H54 (cell line): Measurements from ENCODE around the gene SPATA32.
A peak's percentile ranks its signal among the peaks of the same experiment; 100 is the strongest.
"Not testable (repeated sequence)": the region's sequence is repeated elsewhere in the genome, so short reads cannot be mapped to it uniquely, and the experiment has no call there.

Experiments
- DNase-seq: peaks from one replicate; pipeline ENCODE4 v3.0.0; 2011; ENCODE audit warnings: low spot score, mixed read lengths; ENCODE audit not compliant: insufficient read length
- FAIRE-seq: peaks from 3 replicates; lab custom pipeline; 2011; peaks lifted over from hg19 to GRCh38; lab: Jason Lieb, UNC
- POLR2A ChIP-seq: IDR thresholded peaks from 2 replicates; pipeline ENCODE4 v1.6.1; 2011; ENCODE audit warnings: low read depth, mild to moderate bottlenecking, low read length

The SPATA32 gene, protein sequence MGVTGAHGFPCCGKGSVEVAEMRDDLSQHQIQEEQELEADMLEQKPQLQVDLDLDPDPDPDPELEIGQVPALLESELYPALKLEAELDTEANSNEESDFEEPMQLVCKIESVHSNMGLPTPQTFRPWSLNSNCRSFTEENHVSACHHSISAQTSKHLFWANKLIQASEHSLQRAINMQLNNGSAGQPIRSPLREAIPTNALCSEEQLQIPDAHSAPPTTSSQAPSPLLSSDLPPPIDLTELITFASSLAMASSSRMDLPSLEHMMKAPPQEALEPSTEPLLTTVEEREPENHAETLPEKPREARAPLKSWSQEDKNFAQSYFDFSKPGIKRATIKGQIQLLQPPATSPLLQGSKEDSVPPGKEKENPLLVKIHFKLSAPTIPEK

DNA sequence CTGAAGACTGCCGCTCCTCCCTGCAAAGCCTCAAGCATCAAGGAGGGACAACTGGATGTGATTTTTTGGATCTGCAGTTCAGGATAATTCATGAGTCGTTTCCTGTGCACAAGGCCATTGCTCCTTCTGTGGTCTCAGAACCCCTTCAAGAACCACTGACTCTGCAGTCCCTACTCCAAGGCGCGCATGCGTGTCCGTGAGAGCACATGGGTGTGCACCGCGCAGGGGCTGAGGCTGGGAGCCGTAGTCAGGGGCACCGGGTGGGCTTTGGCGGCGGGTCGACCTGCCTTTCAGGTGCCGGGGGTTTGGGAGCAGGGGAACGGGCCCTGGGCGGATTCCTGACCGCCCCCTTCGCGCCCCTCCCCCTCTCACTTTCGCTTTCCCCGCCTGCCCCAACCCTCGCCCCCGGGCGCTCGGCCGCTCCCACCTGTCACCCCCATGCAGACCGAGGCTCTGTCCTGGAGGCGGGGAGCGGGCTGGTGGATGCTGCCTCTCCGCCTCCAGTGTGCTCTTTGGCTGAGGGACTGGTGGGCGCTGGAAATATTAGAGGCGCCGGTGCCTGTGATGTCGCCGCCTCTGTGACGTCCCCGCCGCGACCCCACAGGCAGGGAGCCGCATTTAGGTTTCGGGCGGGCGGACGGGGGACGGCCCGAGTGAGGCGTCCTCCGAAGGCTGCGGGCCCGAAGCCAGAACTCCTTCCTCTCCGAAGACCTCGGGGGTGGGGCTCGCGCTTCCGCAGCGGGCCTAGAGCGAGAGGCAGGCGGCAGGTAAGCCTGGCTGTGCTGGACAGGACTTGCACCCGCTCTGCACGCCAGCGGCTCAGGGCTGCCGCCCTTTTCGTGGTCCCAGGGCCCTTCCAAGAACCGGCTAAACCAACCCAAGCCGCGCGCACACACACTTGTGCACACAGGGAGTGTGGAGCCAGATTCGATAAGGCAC is at the start of gene SPATA32:
SPATA32 (minus strand) TSS at position 518 of the 939 bp plus-strand sequence; CDS start at position 440, 78 bp downstream.
- FAIRE-seq (no peak), DNase-seq (no peak)
- TF ChIP-seq POLR2A, result no peak

DNA sequence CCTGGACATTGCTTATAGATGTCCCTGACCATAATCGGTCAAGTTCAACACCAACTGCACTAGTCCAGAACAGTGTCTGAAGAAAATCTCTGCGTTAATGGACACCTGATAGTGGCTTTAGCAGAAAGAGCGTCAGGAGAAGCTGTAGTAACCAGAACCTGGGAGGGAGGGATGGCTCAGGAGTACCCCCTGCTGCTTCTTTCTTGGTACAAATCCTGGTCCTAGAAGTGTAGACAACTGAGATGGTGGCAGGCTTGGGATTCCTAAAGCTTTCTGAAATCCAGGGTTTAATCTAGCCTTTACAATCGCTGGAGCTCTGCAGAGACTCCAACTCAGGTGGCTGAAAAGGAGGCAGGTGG is 49.5 kb upstream of the SPATA32 start:
- FAIRE-seq (no peak), DNase-seq (no peak)
- no peak for TF ChIP-seq POLR2A

DNA sequence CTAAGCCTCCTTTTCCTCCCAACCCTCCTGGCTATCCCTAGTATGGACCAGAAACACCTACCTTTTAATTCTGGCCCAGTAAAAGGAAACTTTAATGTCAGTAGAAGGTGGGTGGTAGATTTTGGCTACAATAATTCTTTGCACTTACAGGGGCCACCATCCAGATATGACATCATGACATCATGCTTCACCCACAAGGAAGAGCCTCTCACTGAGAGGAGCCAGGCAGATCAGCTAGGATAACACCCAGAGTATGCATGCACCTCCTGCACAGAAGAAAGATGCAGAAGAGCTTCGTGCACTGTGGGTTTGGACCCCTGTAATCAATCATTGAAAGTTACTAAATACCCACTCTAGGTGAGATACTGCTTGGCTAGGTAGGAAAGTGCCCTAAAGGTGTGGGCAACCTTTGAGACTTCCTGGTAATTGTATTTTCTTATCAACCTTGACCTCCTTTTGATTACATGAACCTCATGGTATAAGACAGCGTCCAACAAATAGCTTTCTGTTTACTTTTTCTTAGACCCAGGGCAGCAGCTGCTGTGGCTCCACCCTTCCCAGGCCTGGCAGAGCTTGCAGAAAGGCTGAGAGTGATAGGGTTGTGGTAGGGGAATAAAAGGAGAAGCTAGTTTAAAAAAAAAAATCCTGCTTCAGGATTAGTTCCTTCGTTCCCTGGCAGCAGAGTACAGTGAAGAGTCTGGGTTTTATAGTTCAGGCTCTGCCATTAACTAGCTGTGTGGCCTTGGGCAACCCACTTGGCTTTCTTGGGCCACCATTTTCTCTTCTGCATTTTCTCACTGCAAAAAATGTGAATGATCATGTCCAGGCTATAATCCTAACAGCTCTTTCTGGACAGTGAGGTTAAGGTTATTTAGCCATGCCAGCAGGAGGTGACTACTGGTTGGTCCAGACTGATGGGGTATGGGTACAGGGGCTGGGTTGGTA is 48.8 kb upstream of the SPATA32 start:
- no peak for DNase-seq
- TF ChIP-seq POLR2A, result no peak
- no peak for FAIRE-seq

DNA sequence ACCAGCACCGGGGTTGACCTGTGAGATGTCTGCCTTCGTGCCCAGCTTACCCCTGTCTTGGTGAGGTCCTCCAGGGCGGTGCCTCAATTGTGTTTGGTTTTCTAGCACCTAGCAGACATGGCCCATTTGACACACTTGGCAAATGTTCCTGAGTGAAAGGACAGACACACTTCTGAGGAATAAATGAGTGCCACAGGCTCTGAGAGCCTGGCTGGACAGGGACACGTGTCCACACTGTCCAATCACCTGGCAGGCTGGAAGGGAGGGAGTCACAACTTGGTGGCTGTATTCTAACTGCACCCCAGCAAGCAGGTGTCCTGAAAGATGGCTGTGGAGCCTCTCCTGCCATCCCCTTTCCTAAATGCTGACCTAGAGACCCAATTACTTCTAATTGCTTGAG is 47.5 kb upstream of the SPATA32 start:
- TF ChIP-seq POLR2A, result no peak
- DNase-seq, result no peak
- no peak for FAIRE-seq

DNA sequence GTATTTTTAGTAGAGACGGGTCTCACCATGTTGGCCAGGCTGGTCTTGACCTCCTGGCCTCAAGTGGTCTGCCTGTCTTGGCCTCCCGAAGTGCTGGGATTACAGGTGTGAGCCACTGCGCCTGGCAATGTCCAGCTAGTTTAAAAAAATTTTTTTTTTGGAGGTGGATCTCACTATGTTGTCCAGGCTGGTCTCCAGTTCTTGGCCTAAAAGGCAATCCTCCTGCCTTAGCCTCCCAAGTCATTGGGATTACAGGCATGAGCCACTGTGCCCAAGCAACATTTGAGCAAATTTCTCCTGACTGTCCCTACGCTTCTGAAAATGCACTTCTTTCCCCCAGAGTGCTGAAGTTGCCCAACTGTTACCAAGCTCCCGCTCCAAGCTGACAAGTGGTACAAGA is 46.9 kb upstream of the SPATA32 start:
- no peak for FAIRE-seq
- TF ChIP-seq POLR2A, result no peak
- DNase-seq, result no peak

DNA sequence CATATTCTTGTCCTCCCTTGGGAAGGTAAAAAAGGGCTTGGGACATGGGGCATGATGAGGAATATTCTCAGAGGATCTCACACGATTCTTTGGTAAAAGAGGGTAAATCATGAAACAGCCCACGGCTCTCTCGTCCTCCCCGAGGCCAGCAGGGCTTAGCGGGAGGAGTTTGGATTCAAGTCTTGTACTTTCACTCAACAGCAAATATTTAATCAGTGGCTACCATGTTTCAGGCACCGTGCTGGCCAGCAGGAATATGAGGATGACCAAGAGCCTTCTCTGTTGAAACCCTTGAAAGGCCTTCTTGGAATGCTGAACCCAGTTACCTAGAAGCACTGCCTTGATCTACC is 46.1 kb upstream of the SPATA32 start:
- FAIRE-seq (no peak), DNase-seq (no peak)
- no peak for TF ChIP-seq POLR2A

DNA sequence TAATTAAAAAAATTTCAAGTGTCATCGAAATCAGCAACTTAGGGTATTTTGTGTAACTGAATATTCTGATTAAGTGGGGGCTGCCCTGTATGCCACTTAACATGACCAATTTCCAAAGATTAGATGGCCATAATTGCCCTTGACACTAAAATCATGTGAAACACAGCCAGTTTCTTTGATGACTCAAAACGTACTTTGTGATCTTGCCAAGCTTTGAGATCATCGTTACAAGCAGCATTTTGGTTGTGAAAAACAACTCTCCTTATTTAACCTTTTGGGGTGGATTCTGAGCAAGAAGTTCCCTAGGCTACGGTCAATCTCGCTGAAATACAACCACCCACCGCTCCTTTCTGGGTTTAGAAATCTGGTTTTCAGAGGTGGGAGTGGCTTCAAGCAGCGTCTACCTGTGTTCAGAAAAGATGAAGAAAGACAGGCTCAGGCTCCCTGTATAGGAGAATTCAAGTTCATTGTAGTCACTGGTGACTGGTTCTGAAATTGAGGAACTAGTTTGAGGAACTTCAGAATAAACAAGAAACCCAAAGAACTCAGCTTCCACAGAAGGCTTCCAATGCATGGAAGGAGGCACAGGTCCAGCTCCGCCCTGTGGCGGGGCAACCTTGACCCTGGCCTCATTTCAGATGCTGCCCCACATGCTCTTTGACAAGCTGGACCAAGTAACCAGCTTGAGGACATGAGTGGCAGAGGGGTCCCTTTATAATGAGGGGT is 45.6 kb upstream of the SPATA32 start:
- FAIRE-seq (no peak), DNase-seq (peak; percentile 57)
- no peak for TF ChIP-seq POLR2A

DNA sequence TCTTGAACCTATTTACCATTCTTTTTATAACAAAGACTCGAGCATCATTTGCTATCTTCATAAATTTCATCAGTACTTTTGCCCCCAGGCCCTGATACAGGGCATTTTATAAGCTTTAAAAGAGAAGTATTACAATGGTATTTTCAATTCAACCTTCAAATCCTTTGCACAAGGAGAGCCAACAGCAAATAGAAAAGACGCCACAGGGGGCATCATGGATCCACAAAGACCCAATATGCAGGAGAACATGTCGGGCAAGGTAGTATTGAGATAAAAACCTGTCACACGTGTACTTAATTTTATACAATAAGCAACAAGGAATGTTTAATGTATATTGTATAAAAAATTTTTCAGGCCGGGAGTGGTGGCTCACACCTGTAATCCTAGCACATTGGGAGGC is 44.7 kb upstream of the SPATA32 start:
- no peak for DNase-seq
- no peak for TF ChIP-seq POLR2A
- FAIRE-seq, result no peak

DNA sequence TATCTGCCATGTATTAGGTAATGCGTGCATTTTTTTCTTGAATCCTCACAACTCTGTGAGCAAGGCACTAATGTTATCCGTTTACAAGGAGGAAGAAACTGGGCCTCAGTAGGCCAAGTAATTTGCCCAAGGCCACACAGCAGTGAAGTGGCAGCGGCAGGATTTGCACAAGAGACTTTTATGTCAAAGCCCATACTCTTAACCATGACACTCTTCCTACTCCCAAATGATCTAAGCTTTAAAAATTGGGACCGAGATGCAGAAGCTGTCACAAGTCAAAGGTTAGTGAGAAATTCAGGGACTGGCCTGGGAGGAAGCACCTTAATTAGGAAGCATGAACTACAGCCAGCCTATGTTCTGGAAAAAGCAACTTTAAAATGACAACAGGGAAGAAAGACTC is 44.2 kb upstream of the SPATA32 start:
- FAIRE-seq, result no peak
- no peak for DNase-seq
- TF ChIP-seq POLR2A, result no peak

DNA sequence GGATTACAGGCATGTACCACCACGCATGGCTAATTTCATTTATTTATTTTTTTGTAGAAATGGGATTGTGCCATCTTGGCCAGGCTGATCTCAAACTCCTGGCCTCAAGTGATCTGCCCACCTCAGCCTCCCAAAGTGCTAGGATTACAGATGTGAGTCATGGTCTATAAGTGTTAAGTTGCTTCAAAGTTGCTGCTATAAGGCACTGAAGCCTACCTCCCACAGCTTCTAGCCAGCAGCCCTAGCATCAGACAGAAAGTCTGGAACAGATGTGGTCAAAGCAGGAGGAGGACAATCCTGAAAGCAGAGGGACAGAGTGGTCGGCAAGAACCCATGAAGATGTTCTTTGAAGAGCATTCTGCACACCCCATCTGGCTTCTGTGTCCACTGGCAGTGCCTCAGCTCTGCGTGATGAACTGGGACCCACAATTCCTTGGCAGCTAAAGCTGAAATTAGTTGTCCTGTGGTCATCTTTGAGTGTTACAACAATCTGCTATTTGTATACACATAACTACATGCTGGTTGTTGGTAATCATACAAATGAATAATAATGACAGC is 43.7 kb upstream of the SPATA32 start:
- FAIRE-seq (no peak), DNase-seq (no peak)
- TF ChIP-seq POLR2A, result no peak

DNA sequence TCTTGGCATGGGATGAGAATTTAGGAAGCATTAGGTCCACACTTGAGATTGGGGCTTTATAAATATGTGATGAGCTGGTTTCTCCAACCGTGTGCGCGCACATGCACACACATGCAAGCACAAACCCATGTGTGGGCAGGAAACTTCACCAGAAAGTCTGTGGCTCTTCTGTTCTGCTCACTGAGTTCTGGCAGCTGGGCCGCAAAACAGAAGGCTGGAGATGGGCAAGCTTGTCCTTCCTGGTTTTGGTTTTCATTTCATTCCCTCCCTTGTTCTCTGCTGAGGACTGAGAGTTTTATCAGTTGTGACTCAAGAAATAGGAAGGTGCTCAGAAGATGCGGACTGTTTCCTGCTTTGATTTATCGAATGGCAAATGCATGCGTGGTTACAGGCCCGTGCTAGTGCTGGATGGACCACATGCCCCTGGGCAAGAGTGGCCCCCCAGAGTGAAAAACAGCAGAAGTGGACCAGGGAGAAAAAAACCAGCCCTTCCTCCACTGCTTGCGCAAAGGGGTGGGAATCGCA is 40.8 kb upstream of the SPATA32 start:
- no peak for TF ChIP-seq POLR2A
- DNase-seq (no peak), FAIRE-seq (no peak)

DNA sequence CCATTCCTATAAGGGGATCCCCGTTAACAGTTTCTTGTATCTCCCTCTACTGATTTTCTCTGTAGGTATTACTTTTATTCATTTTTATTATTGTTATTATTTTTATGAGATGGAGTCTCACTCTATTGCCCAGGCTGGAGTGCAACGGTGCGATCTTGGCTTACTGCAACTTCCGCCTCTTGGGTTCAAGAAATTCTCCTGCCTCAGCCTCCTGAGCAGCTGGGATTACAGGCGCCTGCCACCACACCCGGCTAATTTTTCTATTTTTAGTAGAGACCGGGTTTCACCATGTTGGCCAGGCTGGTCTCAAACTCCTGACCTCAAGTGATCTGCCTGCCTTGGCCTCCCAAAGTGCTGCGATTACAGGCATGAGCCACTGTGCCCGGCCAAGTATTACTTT is 40.3 kb upstream of the SPATA32 start:
- FAIRE-seq, DNase-seq: not testable (repeated sequence)
